ENCODE measurements around the gene TUBGCP3.

GRCh38 chr13:112487127-112487517 lies 100.8 kb downstream of the TUBGCP3 start:
- TF ChIP-seq CTCF (IDR thresholded peaks at IDR 0.05; ENCODE audit: insufficient read depth, low read depth, low read length) (no peak), EZH2 (IDR thresholded peaks at IDR 0.05; ENCODE audit: insufficient read depth, low read length) (no peak)
